Activated CD8-positive, alpha-beta T cell treated with anti-CD3 and anti-CD28 coated beads for 36 hours (primary cell): ENCODE results near the gene ZNF512B. TPM values are rescaled to one million over a fixed set of nuclear protein-coding genes. Genes with fewer than 3 reads are reported as not detected.
"Not testable (repeated sequence)": the region's sequence is repeated elsewhere in the genome, so short reads cannot be mapped to it uniquely, and the experiment has no call there.

Experiments used
- ATAC-seq: fragments of 200-7000 bp; cut with Tn5 transposase; one replicate; pipeline ENCODE4 v1.10.0; 2021; ENCODE audit warnings: mild to moderate bottlenecking, moderate library complexity
- CTCF ChIA-PET: fragments of 350-600 bp; sonication (Branson Sonifier 250); formaldehyde crosslinking; loops from one replicate; lab custom pipeline; 2021; ENCODE audit warnings: antibody characterized with exemption; lab: Charles Lee
- POLR2A ChIA-PET: fragments of 350-600 bp; sonication (Branson Sonifier 250); formaldehyde crosslinking; loops from one replicate; lab custom pipeline; 2021; ENCODE audit warnings: antibody characterized with exemption; lab: Charles Lee
- DNase-seq: peaks from one replicate; pipeline ENCODE4 v3.0.0-alpha.2; 2020
- H3K27ac Mint-ChIP-seq: one replicate; pipeline ENCODE4 v1.8.0; 2021; ENCODE audit warnings: mild to moderate bottlenecking, mixed read lengths
- H3K27me3 Mint-ChIP-seq: one replicate; pipeline ENCODE4 v1.8.0; 2021; ENCODE audit warnings: mixed read lengths
- H3K36me3 Mint-ChIP-seq: one replicate; pipeline ENCODE4 v1.8.0; 2021; ENCODE audit warnings: low read depth, mixed read lengths
- H3K4me1 Mint-ChIP-seq: one replicate; pipeline ENCODE4 v1.8.0; 2021; ENCODE audit warnings: low read depth, mixed read lengths
- H3K4me3 Mint-ChIP-seq: one replicate; pipeline ENCODE4 v1.8.0; 2021; ENCODE audit warnings: mild to moderate bottlenecking, moderate library complexity, mixed read lengths
- H3K9me3 Mint-ChIP-seq: one replicate; pipeline ENCODE4 v1.8.0; 2021; ENCODE audit warnings: mixed read lengths
- CTCF ChIP-seq: fragments of 200-600 bp; IDR thresholded peaks from one replicate; pipeline ENCODE4 v1.8.0; 2022; ENCODE audit warnings: antibody characterized with exemption, mild to moderate bottlenecking
- intact Hi-C: fragments of 100-400 bp; cut with micrococcal nuclease; formaldehyde crosslinking; loops from one replicate; pipeline ENCODE4 v1.10.0; 2022
- total RNA-seq, 2 experiments: library from RNA; stranded (reverse); gene quantifications; one replicate each; pipeline ENCODE4 v1.2.3, GENCODE V29; 2021

The ZNF512B gene
- total RNA-seq, 2 experiments from 2014 or later, result 7.5 to 8.6 TPM

GRCh38 chr20:63933646-63934045, 36.1 kb downstream of the ZNF512B start:
- POLR2A ChIA-PET, result interaction anchor here (0.9 kb wide), 1 partner anchor 9 kb away, joined by 4 read pairs; no protein-coding TSS in a partner anchor
- DNase-seq (no peak), ATAC-seq (no peak)
- H3K4me1 Mint-ChIP-seq, result no peaks in the 10 kb centered on the region
- intact Hi-C loops, result no loop called here
- H3K9me3 Mint-ChIP-seq, result no peaks in the 10 kb centered on the region
- H3K27ac Mint-ChIP-seq, result no peak overlapping the region
- peaks cover 38% of the 10 kb centered on the region for H3K36me3 Mint-ChIP-seq
- CTCF ChIA-PET, result interaction anchor here (1.0 to 1.4 kb wide), 2 partner anchors 24 to 35 kb away, joined by 4 to 5 read pairs; no protein-coding TSS in a partner anchor
- no peaks in the 10 kb centered on the region for H3K27me3 Mint-ChIP-seq
- H3K4me3 Mint-ChIP-seq, result no peak overlapping the region
- TF ChIP-seq CTCF, result no peak

GRCh38 chr20:63932606-63933160, 37.0 kb downstream of the ZNF512B start:
- ChIA-PET CTCF (interaction anchor here (1.4 kb wide), 1 partner anchor 36 kb away, joined by 4 read pairs; no protein-coding TSS in a partner anchor), POLR2A (interaction anchor here (0.9 to 1.0 kb wide), 2 partner anchors 10 kb away, joined by 3 to 4 read pairs; no protein-coding TSS in a partner anchor)
- no peak for TF ChIP-seq CTCF
- Mint-ChIP-seq H3K27ac (no peak overlapping the region), H3K9me3 (no peaks in the 10 kb centered on the region), H3K4me1 (no peaks in the 10 kb centered on the region), H3K27me3 (no peaks in the 10 kb centered on the region), H3K36me3 (peaks cover 45% of the 10 kb centered on the region), H3K4me3 (no peak overlapping the region)
- ATAC-seq (no peak), DNase-seq (no peak)
- intact Hi-C loops, result no loop called here

- DNase-seq (no peak), ATAC-seq (no peak)
- H3K36me3 Mint-ChIP-seq, result peaks cover 45% of the 10 kb centered on the region
- CTCF ChIA-PET, result interaction anchor here (1.3 kb wide), 1 partner anchor 107 kb away, joined by 3 read pairs; no protein-coding TSS in a partner anchor
- H3K27me3 Mint-ChIP-seq, result no peaks in the 10 kb centered on the region
- H3K4me1 Mint-ChIP-seq, result no peaks in the 10 kb centered on the region
- intact Hi-C loops, result no loop called here
- no peak overlapping the region for H3K27ac Mint-ChIP-seq
- no peak overlapping the region for H3K4me3 Mint-ChIP-seq
- H3K9me3 Mint-ChIP-seq, result no peaks in the 10 kb centered on the region
- POLR2A ChIA-PET, result interaction anchor here (1.0 kb wide), 1 partner anchor 9 kb away, joined by 3 read pairs; no protein-coding TSS in a partner anchor
- no peak for TF ChIP-seq CTCF
Observed at GRCh38 chr20:63931735-63932134, 38.0 kb downstream of the ZNF512B start.

- Mint-ChIP-seq H3K4me1 (no peaks in the 10 kb centered on the region), H3K27ac (no peak overlapping the region), H3K36me3 (peaks cover 44% of the 10 kb centered on the region), H3K27me3 (no peaks in the 10 kb centered on the region), H3K4me3 (no peak overlapping the region), H3K9me3 (no peaks in the 10 kb centered on the region)
- ATAC-seq, result no peak
- no peak for DNase-seq
- intact Hi-C loops, result no loop called here
- CTCF ChIA-PET, result interaction anchor here (1.3 kb wide), 1 partner anchor 108 kb away, joined by 3 read pairs; no protein-coding TSS in a partner anchor
- TF ChIP-seq CTCF, result no peak
- POLR2A ChIA-PET, result no interaction called here
Observed at GRCh38 chr20:63930971-63931553, 38.7 kb downstream of the ZNF512B start.

- POLR2A ChIA-PET, intact Hi-C loops, H3K4me3 Mint-ChIP-seq, H3K27ac Mint-ChIP-seq, H3K4me1 Mint-ChIP-seq, H3K27me3 Mint-ChIP-seq, DNase-seq, CTCF ChIA-PET, ATAC-seq, H3K9me3 Mint-ChIP-seq: not testable (repeated sequence)
- peaks cover 34% of the 10 kb centered on the region for H3K36me3 Mint-ChIP-seq
Observed at GRCh38 chr20:63929473-63929883, 40.3 kb downstream of the ZNF512B start.
